NCI-H1436 (cell line): ENCODE results near the gene ANKRD53.
A peak's percentile ranks its signal among the peaks of the same experiment; 100 is the strongest.
"Not testable (repeated sequence)": the region's sequence is repeated elsewhere in the genome, so short reads cannot be mapped to it uniquely, and the experiment has no call there.

Experiments used
- DNase-seq: peaks from one replicate; lab custom pipeline; 2025; lab: John Stamatoyannopoulos, UW

ANKRD53 gene

DNA sequence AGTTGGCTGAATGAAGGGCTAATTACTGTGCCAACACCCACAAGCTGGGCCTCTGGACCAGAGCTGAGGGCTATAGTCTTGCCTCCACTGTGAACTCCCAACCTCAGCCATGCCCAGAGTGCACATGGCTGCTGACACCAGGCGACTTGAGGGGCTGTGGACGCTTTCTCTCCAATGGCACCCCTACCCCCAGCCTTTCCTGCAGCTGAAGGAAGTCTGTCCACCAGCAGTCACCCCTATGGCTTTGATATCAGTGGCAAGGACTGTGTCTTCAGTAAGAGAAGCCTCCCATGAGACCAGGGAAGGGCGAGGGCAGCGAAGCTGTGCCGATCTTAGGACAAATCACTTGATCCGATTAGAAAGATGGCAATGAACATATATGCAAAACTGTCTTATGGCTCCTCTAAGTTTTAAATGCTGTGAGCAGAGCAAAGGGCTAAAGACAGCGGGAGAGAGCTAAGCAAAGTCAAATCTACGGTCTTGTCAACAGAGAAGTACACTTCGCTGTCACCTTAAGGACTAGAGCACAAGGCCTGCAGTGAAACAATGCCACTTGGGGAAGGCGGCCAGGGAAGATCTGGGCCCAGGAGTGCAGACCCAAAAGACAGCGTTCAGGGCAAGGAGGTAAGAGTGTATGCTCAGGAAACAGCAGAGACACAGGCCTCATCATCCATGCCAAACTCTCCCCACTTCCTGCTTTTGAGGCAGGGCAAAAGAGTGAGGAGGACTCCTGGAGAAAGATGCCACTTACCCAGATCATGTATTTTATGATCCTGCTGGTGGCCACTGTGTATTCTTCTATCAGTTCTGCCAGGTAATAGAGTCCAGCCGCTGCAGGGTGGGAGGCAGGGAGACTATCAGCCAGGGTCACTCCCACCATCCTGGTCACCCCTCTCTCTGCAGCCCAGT lies 14.8 kb downstream of the ANKRD53 start:
- DNase-seq: no peak

- DNase-seq: no peak
These were observed 15.7 kb downstream of the ANKRD53 start for GRCh38 chr2:70994009-70994698.

DNA sequence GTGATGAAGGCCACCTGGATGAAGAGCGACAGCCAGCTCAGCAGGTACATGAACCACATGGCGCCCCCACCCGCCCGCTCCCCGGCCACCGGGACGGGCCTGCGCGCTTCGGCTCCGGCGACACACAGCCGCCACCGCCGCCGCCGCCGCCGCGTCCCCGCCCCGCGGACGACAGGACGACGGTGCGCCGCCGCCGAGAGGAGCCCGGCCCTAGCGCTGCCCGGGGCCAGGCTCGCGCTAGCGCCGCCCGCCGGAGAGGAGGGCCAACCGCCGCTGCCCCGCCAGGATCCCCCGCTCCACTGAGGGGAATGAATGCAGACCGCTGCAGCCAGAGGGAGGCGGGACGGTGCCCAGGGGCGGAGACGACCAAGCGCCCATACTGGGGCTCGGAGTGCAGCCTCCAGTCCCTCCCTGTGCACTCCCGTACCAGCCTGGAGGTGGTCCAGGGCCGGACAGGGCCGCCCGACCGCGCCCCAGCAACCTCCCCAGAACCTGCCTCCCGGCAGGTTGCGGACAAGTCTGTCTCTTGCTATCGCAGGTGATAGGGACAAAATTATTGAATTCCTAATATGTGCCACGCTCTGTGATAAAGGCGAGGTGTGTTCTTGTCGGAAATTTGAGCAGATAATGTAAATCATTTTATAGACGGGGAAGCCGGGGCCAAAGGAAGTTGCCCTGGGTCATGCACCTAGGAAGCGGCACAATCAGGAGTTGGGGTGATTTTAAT lies 16.4 kb downstream of the ANKRD53 start, which contains the start of gene TEX261:
Gene TEX261 (minus strand): TSS at position 175 of the 727 bp plus-strand sequence. CDS start 116 bp downstream, at position 59.
- DNase-seq: peak; percentile 84

- DNase-seq: peak; percentile 60
These were observed 16.9 kb downstream of the ANKRD53 start for GRCh38 chr2:70995426-70995729.

GRCh38 chr2:70998885-70999284 lies 20.5 kb downstream of the ANKRD53 start:
- not testable (repeated sequence) for DNase-seq

GRCh38 chr2:70999362-70999761 lies 20.9 kb downstream of the ANKRD53 start:
- DNase-seq: no peak

- DNase-seq: not testable (repeated sequence)
These were observed 21.5 kb downstream of the ANKRD53 start for GRCh38 chr2:70999931-71000330.

DNA sequence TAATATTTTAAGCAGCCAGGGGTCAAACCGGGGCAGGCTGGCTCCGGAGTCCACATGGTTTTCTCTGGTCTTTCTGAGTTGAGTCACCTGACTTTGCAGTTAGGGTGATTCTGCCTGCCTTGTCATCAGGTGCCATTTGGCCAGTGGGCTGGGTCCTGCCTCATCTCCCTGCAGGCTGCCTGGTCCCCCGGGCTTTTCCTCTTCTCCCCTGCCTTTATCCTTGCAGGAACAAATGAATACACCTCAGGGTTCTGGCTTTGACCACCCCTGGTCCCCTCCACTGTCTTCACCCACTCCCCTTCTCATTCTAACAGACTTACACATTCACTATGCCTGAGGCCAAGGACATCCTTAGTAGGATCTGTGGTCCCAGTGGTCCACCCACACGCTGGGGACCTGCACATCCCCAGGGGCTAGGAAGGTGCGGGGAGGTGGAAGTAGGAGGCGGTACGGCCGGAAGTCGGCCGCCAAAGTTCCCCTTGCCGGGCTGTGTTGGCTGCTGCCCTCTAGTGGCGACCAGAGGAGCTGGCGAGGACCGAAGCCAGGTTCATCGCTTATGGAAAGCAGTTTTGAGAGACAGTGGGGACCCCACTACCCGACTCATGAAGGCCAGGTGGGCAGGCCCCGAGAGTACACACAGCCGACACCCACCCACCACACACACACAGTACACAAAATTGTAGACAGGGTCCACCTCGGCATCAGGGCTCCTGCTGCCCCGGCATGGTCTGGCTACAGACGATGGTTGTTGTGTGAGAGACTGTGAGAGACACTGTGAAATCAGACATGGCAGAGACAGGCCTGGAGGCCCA lies 22.6 kb downstream of the ANKRD53 start:
- peak; percentile 70 for DNase-seq

DNA sequence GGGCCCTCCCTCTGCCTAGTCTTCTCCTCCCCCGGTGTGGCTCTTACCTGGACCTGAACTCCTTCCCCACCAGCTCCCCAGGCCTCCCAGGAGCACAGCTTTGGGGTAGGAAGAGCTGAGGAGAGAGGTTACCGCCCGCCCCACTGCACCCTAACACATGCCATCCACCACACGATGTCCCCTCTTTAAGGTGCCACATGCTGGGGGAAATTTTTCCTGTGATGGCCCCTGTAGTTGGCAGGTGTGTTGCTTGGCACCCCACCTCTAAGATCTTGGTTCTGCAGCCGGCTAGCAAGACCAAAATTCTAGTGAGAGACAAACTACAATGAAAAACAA lies 23.1 kb downstream of the ANKRD53 start:
- no peak for DNase-seq

GRCh38 chr2:71001981-71002570 lies 23.6 kb downstream of the ANKRD53 start:
- DNase-seq: no peak

GRCh38 chr2:71003396-71003795 lies 25.0 kb downstream of the ANKRD53 start:
- no peak for DNase-seq

DNA sequence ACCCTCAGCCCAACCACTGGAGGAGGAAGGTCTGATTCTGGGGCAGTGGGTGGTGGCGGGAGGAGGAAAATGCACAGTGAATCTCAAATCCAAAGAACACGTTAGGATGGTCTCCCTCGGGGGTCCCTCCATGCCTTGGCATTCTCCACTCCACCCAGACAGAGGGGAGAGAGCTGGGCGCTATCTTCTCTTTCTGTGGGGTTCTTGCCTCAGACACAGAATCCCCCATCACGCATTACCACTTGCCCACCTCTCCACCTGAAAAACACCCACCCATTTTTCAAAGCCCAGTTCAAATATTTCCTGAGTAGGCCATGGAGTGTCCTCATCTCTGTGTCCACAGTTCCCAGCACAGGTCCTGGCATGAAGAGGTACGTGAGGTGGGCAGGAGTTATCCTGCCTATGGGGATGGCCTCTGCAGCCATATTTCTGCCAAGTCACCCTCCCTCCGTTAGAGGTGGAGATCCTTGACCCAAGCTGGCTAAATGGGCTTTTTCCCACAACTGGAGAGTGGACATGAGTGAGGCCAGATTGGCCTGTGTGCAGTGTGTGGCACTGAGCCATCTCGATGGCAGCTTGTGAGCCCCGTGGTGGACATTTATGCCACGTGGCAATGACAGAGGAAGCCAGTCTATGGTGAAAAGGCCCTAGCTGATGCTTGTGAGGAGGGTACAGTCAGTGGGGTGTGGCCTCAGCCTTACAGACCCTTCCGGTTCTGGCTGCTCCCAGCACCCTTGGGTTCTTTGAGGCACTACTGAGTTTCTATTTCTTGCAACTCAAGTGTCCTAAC lies 25.7 kb downstream of the ANKRD53 start:
- DNase-seq: no peak

DNA sequence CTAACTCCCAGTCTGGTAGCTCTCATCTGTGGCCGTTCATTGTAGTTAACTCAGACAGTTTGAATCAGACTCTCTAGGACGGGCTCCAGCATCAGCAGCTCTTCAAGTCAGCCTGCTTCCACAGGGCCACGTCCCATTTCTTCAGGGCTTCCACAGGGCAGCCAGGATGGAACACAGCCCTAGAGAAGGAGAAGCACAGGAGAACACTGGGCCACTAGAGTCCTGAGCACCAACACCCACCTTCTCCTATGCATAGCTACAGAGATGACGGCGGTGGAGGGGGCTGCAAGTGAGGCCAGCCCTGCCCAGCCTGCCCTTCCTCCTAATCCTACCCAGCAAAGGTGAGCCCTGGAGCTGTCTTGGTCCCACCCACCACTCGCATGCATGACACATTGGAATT lies 26.4 kb downstream of the ANKRD53 start:
- DNase-seq: no peak

DNA sequence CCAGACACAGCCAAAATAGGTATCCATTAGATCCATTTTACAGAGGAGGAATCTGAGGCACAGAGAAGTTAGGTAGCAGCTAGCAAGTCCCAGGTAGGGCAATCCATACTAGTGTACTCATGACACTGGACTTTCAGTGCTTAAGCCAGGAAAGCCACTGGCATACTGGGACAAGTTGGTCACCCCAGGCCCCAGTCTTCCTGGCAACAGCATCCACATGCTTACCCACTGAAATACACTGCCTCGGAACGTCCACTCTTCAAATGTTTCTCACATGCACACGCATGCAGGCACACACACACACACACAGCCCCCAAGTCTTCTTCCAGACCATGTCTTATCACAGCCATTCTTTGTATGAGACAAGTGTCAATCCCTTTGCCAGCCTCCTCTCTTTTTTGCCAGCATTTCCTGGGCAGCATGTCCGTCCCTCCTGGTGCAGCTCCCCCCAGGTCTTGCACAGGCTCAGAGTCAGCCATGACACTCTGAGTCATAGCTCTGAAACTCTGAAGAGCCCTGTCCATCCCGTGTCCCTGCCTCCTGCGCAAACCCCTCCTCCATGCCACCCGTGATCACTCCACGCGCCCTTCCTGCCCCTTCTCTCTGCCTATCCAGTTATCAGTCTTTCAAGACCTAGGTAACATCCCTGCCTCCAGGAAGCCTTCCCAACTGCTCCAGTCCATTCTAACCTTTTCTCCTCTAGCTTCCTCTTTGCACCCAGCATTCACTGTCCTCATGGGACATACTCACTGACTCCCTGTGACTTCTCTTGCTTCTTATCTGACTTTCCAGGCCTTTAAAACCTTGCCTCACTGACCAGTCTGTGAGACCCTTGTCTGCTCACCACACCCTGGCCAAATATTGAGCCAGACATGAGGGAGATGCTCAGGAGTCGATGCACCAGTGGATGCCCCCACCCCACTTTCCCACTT lies 27.1 kb downstream of the ANKRD53 start:
- DNase-seq: no peak

GRCh38 chr2:71006323-71006722 lies 27.9 kb downstream of the ANKRD53 start:
- DNase-seq: no peak

- no peak for DNase-seq
These were observed 28.7 kb downstream of the ANKRD53 start for GRCh38 chr2:71006955-71007799.

DNA sequence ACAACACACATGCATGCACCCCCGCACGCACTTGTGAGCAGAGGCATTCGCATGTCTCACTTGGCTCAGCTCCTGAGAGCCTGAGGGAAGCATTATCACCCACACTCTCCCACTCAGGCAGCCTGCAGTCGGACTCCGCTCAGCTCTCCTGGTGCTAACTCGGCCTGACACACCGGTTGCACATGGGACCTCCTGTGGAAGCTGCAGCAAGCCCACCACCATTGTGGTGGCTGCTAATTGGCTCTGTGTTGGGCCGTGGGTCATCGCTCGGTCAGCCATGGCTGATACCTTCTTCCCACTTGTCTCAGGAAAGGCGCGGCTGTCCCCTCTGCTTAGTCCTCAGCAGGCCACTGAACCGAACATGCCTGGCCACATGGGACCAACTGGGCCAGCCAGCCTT lies 29.9 kb downstream of the ANKRD53 start:
- DNase-seq: no peak

DNA sequence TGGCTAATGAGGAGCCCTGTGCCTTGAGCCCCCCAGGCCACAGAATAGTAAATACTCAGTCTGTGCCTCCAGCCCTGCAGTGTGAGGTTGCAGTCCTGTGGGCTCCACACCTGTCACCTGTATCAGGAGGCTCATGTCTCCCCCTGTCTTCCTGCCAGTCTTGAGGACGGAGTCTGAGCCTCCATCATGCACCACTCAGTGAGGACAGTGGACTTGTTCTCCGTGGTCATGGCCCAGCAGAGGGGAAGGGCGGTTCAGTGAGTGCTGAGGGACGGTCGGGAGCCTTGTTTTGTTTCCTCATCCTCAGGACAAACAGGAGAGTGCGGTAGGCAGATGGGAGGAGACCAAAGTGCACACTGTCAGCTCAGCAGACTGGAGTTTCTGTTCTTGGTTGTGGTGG lies 33.4 kb downstream of the ANKRD53 start:
- not testable (repeated sequence) for DNase-seq

DNA sequence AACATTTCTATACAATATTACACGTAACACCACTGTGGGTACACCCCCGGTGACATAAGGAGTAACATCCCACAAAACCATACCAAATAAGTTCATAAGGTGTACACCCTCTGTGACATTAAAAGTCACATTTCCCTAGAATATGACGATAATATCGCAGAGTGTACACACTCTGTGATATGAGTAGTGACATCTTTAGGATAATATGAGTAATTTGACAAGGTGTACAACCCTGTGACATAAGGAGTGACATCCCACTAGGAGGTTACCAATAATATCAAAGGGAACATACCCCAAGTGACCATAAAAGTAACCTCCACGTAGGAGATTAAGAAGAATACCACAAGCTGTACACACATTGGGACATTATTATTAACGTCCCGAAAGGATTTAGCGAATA lies 40.2 kb downstream of the ANKRD53 start:
- no peak for DNase-seq
